ENCODE results near the gene ZNF385B. TPM values are rescaled to one million over a fixed set of nuclear protein-coding genes. Genes with fewer than 3 reads are reported as not detected.

ZNF385B gene
- total and polyA plus RNA-seq, 9 donors: 4.8 to 20.9 (median 9.1) TPM

GRCh38 chr2:179562330-179562885 lies 299.0 kb downstream of the ZNF385B start:
- no peaks in the 10 kb centered on the region for H3K27me3 ChIP-seq
- intact Hi-C loops (cut with DNase I): no loop called here
- no peak for TF ChIP-seq POLR2A (IDR thresholded peaks at IDR 0.05)
- no peak for TF ChIP-seq EP300 (IDR thresholded peaks at IDR 0.05)
- no peak for TF ChIP-seq CTCF (IDR thresholded peaks at IDR 0.05)

DNA sequence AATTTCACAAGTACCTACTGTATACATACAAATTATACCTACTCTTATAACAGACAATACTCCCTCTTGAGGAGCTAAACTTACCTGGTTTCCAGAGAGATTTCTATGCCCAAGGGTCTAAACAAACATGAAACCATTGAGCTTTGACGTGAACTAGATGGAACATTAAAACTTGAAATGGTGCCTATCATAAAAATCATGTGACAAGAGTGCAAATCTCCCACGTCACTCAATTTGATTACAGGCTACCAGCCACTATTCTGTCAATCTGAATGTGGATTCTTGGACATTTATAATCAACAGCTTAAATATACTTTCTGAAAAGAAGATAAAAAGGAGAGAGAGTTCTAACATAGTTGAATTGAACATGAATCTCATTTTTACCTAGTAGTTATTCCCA lies 299.7 kb downstream of the ZNF385B start:
- 78 to 90% (median 81%) methylated on average over 2 of the region's 2 CpGs for WGBS, 3 donors
- H3K4me3 ChIP-seq: no peak overlapping the region
- H3K27me3 ChIP-seq: no peaks in the 10 kb centered on the region
- H3K27ac ChIP-seq: no peak overlapping the region
- TF ChIP-seq EP300 (IDR thresholded peaks at IDR 0.05): no peak
- TF ChIP-seq POLR2A (IDR thresholded peaks at IDR 0.05): no peak
- TF ChIP-seq CTCF (IDR thresholded peaks at IDR 0.05): no peak
- no peaks in the 10 kb centered on the region for H3K4me1 ChIP-seq (ENCODE audit: insufficient read depth)
- H3K36me3 ChIP-seq: no peaks in the 10 kb centered on the region
- H3K9me3 ChIP-seq: no peaks in the 10 kb centered on the region
- intact Hi-C loops (cut with DNase I): no loop called here
- DNase-seq: no peak

More at GRCh38 chr2:179562330-179562885, 299.0 kb downstream of the ZNF385B start:
- no peak overlapping the region for H3K27ac ChIP-seq
- no peaks in the 10 kb centered on the region for H3K4me1 ChIP-seq (ENCODE audit: insufficient read depth)
- H3K36me3 ChIP-seq: no peaks in the 10 kb centered on the region
- no peak overlapping the region for H3K4me3 ChIP-seq
- 17 to 45% (median 23%) methylated on average over 8 of the region's 8 CpGs for WGBS, 3 donors
- H3K9me3 ChIP-seq: no peaks in the 10 kb centered on the region
- no peak for DNase-seq

DNA sequence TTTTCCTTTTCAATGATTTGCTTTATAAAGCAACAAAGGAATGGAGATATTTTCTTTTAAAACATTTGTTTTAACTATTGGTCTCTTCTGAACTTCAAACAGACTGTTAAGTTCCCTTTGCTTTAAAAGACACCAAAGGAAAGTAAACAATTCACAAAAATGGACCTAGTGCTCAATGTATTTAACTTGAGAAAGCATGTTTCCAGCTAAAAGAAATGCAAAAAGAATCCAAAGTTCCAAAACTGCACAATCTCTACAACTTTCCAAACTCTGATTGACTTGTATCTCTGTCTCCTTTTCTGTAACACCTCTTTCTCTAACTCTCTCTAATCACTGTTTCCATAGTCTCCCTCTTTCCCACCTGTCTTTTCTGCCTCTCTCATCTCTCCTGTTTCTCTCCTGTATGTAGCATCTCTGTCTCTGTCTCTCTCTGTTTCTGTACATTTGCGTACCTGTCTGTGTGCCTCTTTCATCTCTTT lies 301.1 kb downstream of the ZNF385B start:
- no peaks in the 10 kb centered on the region for H3K4me1 ChIP-seq (ENCODE audit: insufficient read depth)
- intact Hi-C loops (cut with DNase I): no loop called here
- no peak overlapping the region for H3K4me3 ChIP-seq
- 93 to 98% (median 97%) methylated on average over 1 of the region's 1 CpG for WGBS, 3 donors
- no peaks in the 10 kb centered on the region for H3K36me3 ChIP-seq
- H3K27ac ChIP-seq: no peak overlapping the region
- no peak for DNase-seq
- H3K27me3 ChIP-seq: no peaks in the 10 kb centered on the region
- H3K9me3 ChIP-seq: no peaks in the 10 kb centered on the region
- TF ChIP-seq EP300 (IDR thresholded peaks at IDR 0.05): no peak
- no peak for TF ChIP-seq POLR2A (IDR thresholded peaks at IDR 0.05)
- TF ChIP-seq CTCF (IDR thresholded peaks at IDR 0.05): no peak

DNA sequence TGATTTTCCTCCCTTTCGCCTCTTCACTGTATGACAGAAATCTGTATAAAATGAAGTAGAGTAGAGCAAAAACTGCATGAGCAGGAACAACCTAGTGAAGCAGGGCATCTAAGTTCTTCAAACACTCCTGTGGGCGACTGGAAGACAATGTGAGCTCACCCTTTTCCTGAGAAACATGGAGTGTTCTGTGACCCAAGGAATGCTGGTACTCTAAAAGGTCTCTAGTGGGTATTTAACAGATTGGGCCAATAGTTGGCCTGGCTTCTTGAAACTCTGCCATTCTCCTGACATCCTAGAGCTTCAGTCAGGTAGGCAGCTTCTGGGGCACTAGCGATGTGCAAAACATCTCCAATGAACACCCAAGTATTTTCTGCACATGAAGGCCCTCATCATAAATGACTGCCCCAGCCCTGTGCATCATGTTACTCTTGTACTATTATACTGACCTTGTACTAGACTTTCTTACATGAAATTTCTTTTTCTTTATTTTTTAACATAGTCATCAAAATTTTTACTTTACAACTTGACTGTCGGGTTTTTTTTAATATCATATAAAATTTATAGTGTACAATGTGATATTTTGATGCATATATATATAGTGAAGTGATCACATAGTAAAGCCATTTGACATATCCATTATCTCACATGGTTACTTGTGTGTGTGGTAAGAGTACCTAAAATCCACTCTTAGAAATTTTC lies 302.2 kb downstream of the ZNF385B start:
- 95 to 97% (median 97%) methylated on average over 4 of the region's 4 CpGs for WGBS, 3 donors
- Histone ChIP-seq H3K4me3 (no peak overlapping the region), H3K4me1 (ENCODE audit: insufficient read depth) (no peaks in the 10 kb centered on the region), H3K9me3 (no peaks in the 10 kb centered on the region), H3K27ac (no peak overlapping the region), H3K27me3 (no peaks in the 10 kb centered on the region), H3K36me3 (no peaks in the 10 kb centered on the region)
- TF ChIP-seq EP300 (IDR thresholded peaks at IDR 0.05) (no peak), CTCF (IDR thresholded peaks at IDR 0.05) (no peak), POLR2A (IDR thresholded peaks at IDR 0.05) (no peak)
- intact Hi-C loops (cut with DNase I): no loop called here
- DNase-seq: no peak

Measured in ovary (tissue), 9 donors.